Astrocyte (in vitro differentiated cells and primary cell): ENCODE data around the gene PCSK2.

Source experiments
- EZH2 ChIP-seq: IDR thresholded peaks from 2 replicates; pipeline ENCODE4 v1.6.1; 2012; ENCODE audit warnings: mild to moderate bottlenecking, low read length, inconsistent platforms; ENCODE audit not compliant: insufficient read depth
- TF ChIP-seq, protein P1 (sequence below): IDR thresholded peaks from 2 replicates; pipeline ENCODE4 v1.5.1; 2011; ENCODE audit warnings: low read depth, mild to moderate bottlenecking, inconsistent platforms, low read length, moderate library complexity; ENCODE audit not compliant: insufficient read depth

DNA sequence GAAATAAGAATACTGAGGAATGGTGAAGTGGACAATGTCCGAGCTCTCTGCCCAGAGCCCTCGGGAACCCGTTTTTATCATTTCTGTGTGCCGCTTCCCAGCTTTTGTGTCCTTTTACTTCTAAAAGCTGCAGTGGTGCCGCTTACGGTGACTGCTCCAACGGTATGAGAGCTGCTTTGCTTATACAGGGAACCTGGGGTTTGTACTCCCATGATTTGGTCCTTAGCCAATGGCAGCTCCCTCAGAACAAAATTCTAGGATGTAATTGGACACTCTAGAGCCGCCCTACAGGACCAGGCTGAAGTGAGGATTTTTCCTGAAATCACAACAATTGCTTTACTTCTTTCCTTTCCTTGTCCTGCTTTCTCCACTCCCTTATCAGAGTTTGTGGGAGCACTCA is 24.2 kb upstream of the PCSK2 start:
- TF ChIP-seq, protein P1, sequence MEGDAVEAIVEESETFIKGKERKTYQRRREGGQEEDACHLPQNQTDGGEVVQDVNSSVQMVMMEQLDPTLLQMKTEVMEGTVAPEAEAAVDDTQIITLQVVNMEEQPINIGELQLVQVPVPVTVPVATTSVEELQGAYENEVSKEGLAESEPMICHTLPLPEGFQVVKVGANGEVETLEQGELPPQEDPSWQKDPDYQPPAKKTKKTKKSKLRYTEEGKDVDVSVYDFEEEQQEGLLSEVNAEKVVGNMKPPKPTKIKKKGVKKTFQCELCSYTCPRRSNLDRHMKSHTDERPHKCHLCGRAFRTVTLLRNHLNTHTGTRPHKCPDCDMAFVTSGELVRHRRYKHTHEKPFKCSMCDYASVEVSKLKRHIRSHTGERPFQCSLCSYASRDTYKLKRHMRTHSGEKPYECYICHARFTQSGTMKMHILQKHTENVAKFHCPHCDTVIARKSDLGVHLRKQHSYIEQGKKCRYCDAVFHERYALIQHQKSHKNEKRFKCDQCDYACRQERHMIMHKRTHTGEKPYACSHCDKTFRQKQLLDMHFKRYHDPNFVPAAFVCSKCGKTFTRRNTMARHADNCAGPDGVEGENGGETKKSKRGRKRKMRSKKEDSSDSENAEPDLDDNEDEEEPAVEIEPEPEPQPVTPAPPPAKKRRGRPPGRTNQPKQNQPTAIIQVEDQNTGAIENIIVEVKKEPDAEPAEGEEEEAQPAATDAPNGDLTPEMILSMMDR = no peak
- TF ChIP-seq EZH2 = no peak
